ENCODE measurements around the gene INTS11.

The INTS11 gene

GRCh38 chr1:1264868-1265272, 59.6 kb downstream of the INTS11 start:
- no peak overlapping the region for H3K4me3 ChIP-seq (ENCODE audit: low read depth, low read length)
- TF ChIP-seq CTCF (IDR thresholded peaks at IDR 0.05; ENCODE audit: control insufficient read depth, extremely low read depth, insufficient read depth), result no peak
- DNase-seq (ENCODE audit: low read depth), result no peak

- DNase-seq (ENCODE audit: low read depth), result no peak
- TF ChIP-seq CTCF (IDR thresholded peaks at IDR 0.05; ENCODE audit: control insufficient read depth, extremely low read depth, insufficient read depth), result no peak
Observed at GRCh38 chr1:1264026-1264425, 60.4 kb downstream of the INTS11 start.

GRCh38 chr1:1262758-1263157, 61.7 kb downstream of the INTS11 start:
- DNase-seq (ENCODE audit: low read depth), result no peak
- no peak overlapping the region for H3K4me3 ChIP-seq (ENCODE audit: low read depth, low read length)
- no peak for TF ChIP-seq CTCF (IDR thresholded peaks at IDR 0.05; ENCODE audit: control insufficient read depth, extremely low read depth, insufficient read depth)

More at GRCh38 chr1:1264026-1264425, 60.4 kb downstream of the INTS11 start:
- no peak overlapping the region for H3K4me3 ChIP-seq (ENCODE audit: low read depth, low read length)

- DNase-seq (ENCODE audit: low read depth), result no peak
- no peak overlapping the region for H3K4me3 ChIP-seq (ENCODE audit: low read depth, low read length)
- no peak for TF ChIP-seq CTCF (IDR thresholded peaks at IDR 0.05; ENCODE audit: control insufficient read depth, extremely low read depth, insufficient read depth)
Observed at GRCh38 chr1:1262071-1262470, 62.4 kb downstream of the INTS11 start.

All from LNCaP clone FGC (cell line).